Measurements from ENCODE around the gene ADSL. TPM values are rescaled to one million over a fixed set of nuclear protein-coding genes. Genes with fewer than 3 reads are reported as not detected.
A peak's percentile ranks its signal among the peaks of the same experiment; 100 is the strongest.

The ADSL gene
- total and polyA plus RNA-seq, 9 of the 15 experiments (the other 6 are each of a cell fraction or from before 2014, with no cell fraction given), result 112 to 322 (median 146) TPM

DNA sequence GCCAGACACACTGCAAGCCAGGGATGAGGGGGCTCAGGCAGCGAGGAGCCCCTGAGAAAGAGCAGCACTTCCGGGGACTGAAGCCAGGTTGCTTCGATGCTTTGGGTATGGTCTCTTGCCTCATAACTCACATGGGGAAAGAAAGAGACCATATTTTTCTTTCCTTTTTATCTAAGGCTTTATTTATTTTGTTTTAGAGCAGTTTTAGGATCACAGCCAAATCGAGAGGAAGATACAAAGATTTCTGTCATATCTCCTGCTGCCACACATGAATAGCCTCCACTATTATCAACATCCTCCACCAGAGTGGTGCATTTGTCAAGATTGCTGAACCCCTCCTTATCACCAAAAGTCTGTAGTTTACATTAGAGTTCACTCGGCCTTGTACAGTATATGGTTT, 24.3 kb upstream of the ADSL start (continued):
- TF ChIP-seq ATF6 (CRISPR knock-in tag; IDR thresholded peaks at IDR 0.05), result no peak
- no peak for TF ChIP-seq ZNF146 (CRISPR knock-in tag; IDR thresholded peaks at IDR 0.05; ENCODE audit: unreplicated experiment)
- peak; percentile 91 for TF ChIP-seq NCOR1 (IDR thresholded peaks at IDR 0.05)
- no peak for TF ChIP-seq TAF9B (IDR thresholded peaks at IDR 0.05; ENCODE audit: partially characterized antibody)
- peak; percentile 93 for TF ChIP-seq SOX6 (IDR thresholded peaks at IDR 0.05)
- no peak for TF ChIP-seq FOXP1 (CRISPR knock-in tag; IDR thresholded peaks at IDR 0.05)
- peak; percentile 51; the same call in 1 of the 2 replicates for TF ChIP-seq FOSL1 (tag; conservative IDR thresholded peaks at IDR 0.05)
- no peak for TF ChIP-seq ZNF41 (CRISPR knock-in tag; conservative IDR thresholded peaks at IDR 0.05)
- TF ChIP-seq ZBTB40 (IDR thresholded peaks at IDR 0.05), result 0 out of 2 replicates have a peak, but pooled peaks have one; percentile 24
- no peak for TF ChIP-seq ZBTB40 (CRISPR knock-in tag; IDR thresholded peaks at IDR 0.05)
- no peak for TF ChIP-seq ZNF224 (CRISPR knock-in tag; IDR thresholded peaks at IDR 0.05)
- TF ChIP-seq ADNP (tag; IDR thresholded peaks at IDR 0.05), result no peak
- TF ChIP-seq, protein P1, sequence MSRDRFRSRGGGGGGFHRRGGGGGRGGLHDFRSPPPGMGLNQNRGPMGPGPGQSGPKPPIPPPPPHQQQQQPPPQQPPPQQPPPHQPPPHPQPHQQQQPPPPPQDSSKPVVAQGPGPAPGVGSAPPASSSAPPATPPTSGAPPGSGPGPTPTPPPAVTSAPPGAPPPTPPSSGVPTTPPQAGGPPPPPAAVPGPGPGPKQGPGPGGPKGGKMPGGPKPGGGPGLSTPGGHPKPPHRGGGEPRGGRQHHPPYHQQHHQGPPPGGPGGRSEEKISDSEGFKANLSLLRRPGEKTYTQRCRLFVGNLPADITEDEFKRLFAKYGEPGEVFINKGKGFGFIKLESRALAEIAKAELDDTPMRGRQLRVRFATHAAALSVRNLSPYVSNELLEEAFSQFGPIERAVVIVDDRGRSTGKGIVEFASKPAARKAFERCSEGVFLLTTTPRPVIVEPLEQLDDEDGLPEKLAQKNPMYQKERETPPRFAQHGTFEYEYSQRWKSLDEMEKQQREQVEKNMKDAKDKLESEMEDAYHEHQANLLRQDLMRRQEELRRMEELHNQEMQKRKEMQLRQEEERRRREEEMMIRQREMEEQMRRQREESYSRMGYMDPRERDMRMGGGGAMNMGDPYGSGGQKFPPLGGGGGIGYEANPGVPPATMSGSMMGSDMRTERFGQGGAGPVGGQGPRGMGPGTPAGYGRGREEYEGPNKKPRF (IDR thresholded peaks at IDR 0.05; ENCODE audit: low read depth, low read length), result no peak
- no peak for TF ChIP-seq HDGF (IDR thresholded peaks at IDR 0.05)
- no peak for TF ChIP-seq MCM3 (IDR thresholded peaks at IDR 0.05)
- no peak for TF ChIP-seq ATF1 (CRISPR knock-in tag; IDR thresholded peaks at IDR 0.05)
- peak; percentile 35; the same call in 1 of the 2 replicates for TF ChIP-seq ATF1 (tag; IDR thresholded peaks at IDR 0.05)
- no peak for TF ChIP-seq ZNF507 (tag; conservative IDR thresholded peaks at IDR 0.05)
- peak; percentile 37; the same call in 1 of the 2 replicates for TF ChIP-seq NBN (IDR thresholded peaks at IDR 0.05; ENCODE audit: low read depth)

All from K562 (cell line).